ENCODE data around the gene ITIH3. TPM values are rescaled to one million over a fixed set of nuclear protein-coding genes. Genes with fewer than 3 reads are reported as not detected.
A peak's percentile ranks its signal among the peaks of the same experiment; 100 is the strongest.

ITIH3 gene
- polyA plus RNA-seq, 2 donors, result 0.88 to 1.1 TPM

DNA sequence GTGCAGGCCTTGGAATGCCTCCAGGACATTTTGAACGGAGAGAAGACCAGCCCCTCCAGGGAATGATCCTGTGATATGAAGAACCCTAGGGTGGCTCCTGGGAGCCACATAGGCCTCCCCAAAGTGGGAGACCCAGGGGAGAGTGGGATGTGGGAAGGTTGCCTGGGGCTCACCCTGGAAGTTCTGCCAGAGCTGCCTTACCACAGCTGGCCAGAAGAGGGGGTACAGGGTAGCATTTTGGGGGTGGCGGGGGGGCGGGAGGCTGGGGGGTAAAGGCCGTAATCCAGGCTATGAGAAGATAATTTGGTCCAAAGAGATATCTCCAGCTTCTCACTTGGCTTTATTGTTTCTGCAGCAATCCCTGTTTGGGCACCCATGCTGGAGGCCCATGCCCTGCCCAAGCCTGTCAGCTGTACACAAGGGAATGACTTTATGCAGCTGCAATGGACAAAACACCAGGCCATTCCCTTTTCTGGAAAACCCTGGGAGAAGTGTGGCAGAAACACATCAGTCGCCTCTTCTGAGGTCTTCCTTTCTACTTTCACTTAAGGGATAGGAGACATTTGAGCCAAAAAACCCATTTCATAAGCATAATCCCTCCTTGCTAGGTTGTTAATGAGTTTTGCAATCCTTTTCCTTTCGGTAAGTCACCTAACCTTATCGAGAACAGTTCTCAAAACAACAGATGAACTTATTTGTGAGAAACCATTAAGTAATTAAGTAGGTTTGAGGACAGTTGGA is 51.3 kb downstream of the ITIH3 start:
- peaks cover 3 to 4% of the 10 kb centered on the region in 2 donors for H3K4me1 ChIP-seq (ENCODE audit: control insufficient read depth in 2 of 2, insufficient read depth in 2 of 2, low read length in 1 of 2)
- peak overlapping the region; percentile 64 to 80 for H3K27ac ChIP-seq (ENCODE audit: low read depth in 2 of 2, low read length in 1 of 2)
- H3K27me3 ChIP-seq (ENCODE audit: control insufficient read depth in 1 of 2, insufficient read depth in 2 of 2, low read length in 2 of 2), result no peaks in the 10 kb centered on the region
- H3K4me3 ChIP-seq (ENCODE audit: low read depth in 1 of 2, low read length in 2 of 2), result no peak overlapping the region
- no peaks in the 10 kb centered on the region for H3K9me3 ChIP-seq (ENCODE audit: control insufficient read depth in 2 of 2, insufficient read depth in 1 of 2, low read depth in 1 of 2, low read length in 1 of 2)
- 72% methylated on average over 7 of the region's 7 CpGs for WGBS, 2 donors
- peaks cover 10 to 26% of the 10 kb centered on the region in 2 donors for H3K36me3 ChIP-seq (ENCODE audit: control insufficient read depth in 2 of 2, insufficient read depth in 2 of 2, low read length in 1 of 2)

GRCh38 chr3:52846432-52846965 is 51.9 kb downstream of the ITIH3 start:
- H3K27ac ChIP-seq (ENCODE audit: low read depth in 2 of 2, low read length in 1 of 2), result peak overlapping the region in 1 of 2 donors; percentile 64
- H3K27me3 ChIP-seq (ENCODE audit: control insufficient read depth in 1 of 2, insufficient read depth in 2 of 2, low read length in 2 of 2), result no peaks in the 10 kb centered on the region
- H3K4me3 ChIP-seq (ENCODE audit: low read depth in 1 of 2, low read length in 2 of 2), result no peak overlapping the region
- H3K36me3 ChIP-seq (ENCODE audit: control insufficient read depth in 2 of 2, insufficient read depth in 2 of 2, low read length in 1 of 2), result peaks cover 13 to 27% of the 10 kb centered on the region in 2 donors
- no peaks in the 10 kb centered on the region for H3K9me3 ChIP-seq (ENCODE audit: control insufficient read depth in 2 of 2, insufficient read depth in 1 of 2, low read depth in 1 of 2, low read length in 1 of 2)
- 74 to 75% methylated on average over 15 of the region's 15 CpGs for WGBS, 2 donors
- peaks cover 3 to 4% of the 10 kb centered on the region in 2 donors for H3K4me1 ChIP-seq (ENCODE audit: control insufficient read depth in 2 of 2, insufficient read depth in 2 of 2, low read length in 1 of 2)

- WGBS, 2 donors, result 95 to 96% methylated on average over 6 of the region's 6 CpGs
- Histone ChIP-seq H3K36me3 (ENCODE audit: control insufficient read depth in 2 of 2, insufficient read depth in 2 of 2, low read length in 1 of 2) (peaks cover 14 to 31% of the 10 kb centered on the region in 2 donors), H3K4me1 (ENCODE audit: control insufficient read depth in 2 of 2, insufficient read depth in 2 of 2, low read length in 1 of 2) (peaks cover 3 to 4% of the 10 kb centered on the region in 2 donors), H3K4me3 (ENCODE audit: low read depth in 1 of 2, low read length in 2 of 2) (no peak overlapping the region), H3K27me3 (ENCODE audit: control insufficient read depth in 1 of 2, insufficient read depth in 2 of 2, low read length in 2 of 2) (no peaks in the 10 kb centered on the region), H3K9me3 (ENCODE audit: control insufficient read depth in 2 of 2, insufficient read depth in 1 of 2, low read depth in 1 of 2, low read length in 1 of 2) (no peaks in the 10 kb centered on the region), H3K27ac (ENCODE audit: low read depth in 2 of 2, low read length in 1 of 2) (no peak overlapping the region)
Measured at GRCh38 chr3:52847241-52847640, 52.6 kb downstream of the ITIH3 start.

GRCh38 chr3:52847726-52848125 is 53.1 kb downstream of the ITIH3 start:
- no peaks in the 10 kb centered on the region for H3K27me3 ChIP-seq (ENCODE audit: control insufficient read depth in 1 of 2, insufficient read depth in 2 of 2, low read length in 2 of 2)
- 86 to 93% methylated on average over 7 of the region's 7 CpGs for WGBS, 2 donors
- H3K4me1 ChIP-seq (ENCODE audit: control insufficient read depth in 2 of 2, insufficient read depth in 2 of 2, low read length in 1 of 2), result peaks cover 3 to 4% of the 10 kb centered on the region in 2 donors
- H3K4me3 ChIP-seq (ENCODE audit: low read depth in 1 of 2, low read length in 2 of 2), result no peak overlapping the region
- peak overlapping the region in 1 of 2 donors; percentile 0 for H3K27ac ChIP-seq (ENCODE audit: low read depth in 2 of 2, low read length in 1 of 2)
- H3K9me3 ChIP-seq (ENCODE audit: control insufficient read depth in 2 of 2, insufficient read depth in 1 of 2, low read depth in 1 of 2, low read length in 1 of 2), result no peaks in the 10 kb centered on the region
- peaks cover 14 to 30% of the 10 kb centered on the region in 2 donors for H3K36me3 ChIP-seq (ENCODE audit: control insufficient read depth in 2 of 2, insufficient read depth in 2 of 2, low read length in 1 of 2)

GRCh38 chr3:52848617-52849016 is 54.0 kb downstream of the ITIH3 start:
- Histone ChIP-seq H3K27ac (ENCODE audit: low read depth in 2 of 2, low read length in 1 of 2) (peak overlapping the region in 1 of 2 donors; percentile 58), H3K36me3 (ENCODE audit: control insufficient read depth in 2 of 2, insufficient read depth in 2 of 2, low read length in 1 of 2) (peaks cover 17 to 30% of the 10 kb centered on the region in 2 donors)

DNA sequence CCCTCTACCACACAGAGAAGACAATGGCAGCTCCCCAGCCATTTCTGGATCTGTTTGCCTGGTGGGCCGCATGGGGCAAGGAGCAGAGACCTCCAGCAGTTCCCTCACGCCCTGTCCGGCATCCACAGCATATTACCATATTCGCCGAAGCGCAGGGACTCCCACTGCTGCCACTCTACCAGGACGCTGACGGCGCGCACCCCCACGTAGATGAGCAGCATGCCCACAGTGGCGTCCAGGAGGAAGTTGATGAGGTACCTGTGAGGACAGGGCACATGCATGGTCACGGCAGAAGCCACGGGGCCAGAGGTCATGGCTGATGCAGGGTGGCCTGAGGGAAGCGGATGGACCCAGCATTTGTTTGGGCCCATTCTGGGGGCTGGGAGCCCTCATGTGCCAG is 55.1 kb downstream of the ITIH3 start:
- Histone ChIP-seq H3K36me3 (ENCODE audit: control insufficient read depth in 2 of 2, insufficient read depth in 2 of 2, low read length in 1 of 2) (peaks cover 17 to 30% of the 10 kb centered on the region in 2 donors), H3K27ac (ENCODE audit: low read depth in 2 of 2, low read length in 1 of 2) (no peak overlapping the region), H3K9me3 (ENCODE audit: control insufficient read depth in 2 of 2, insufficient read depth in 1 of 2, low read depth in 1 of 2, low read length in 1 of 2) (no peaks in the 10 kb centered on the region), H3K4me3 (ENCODE audit: low read depth in 1 of 2, low read length in 2 of 2) (no peak overlapping the region), H3K27me3 (ENCODE audit: control insufficient read depth in 1 of 2, insufficient read depth in 2 of 2, low read length in 2 of 2) (no peaks in the 10 kb centered on the region), H3K4me1 (ENCODE audit: control insufficient read depth in 2 of 2, insufficient read depth in 2 of 2, low read length in 1 of 2) (peaks cover 0 to 3% of the 10 kb centered on the region in 2 donors)
- WGBS, 2 donors, result 95 to 96% methylated on average over 15 of the region's 15 CpGs

More at GRCh38 chr3:52848617-52849016, 54.0 kb downstream of the ITIH3 start:
- no peaks in the 10 kb centered on the region for H3K9me3 ChIP-seq (ENCODE audit: control insufficient read depth in 2 of 2, insufficient read depth in 1 of 2, low read depth in 1 of 2, low read length in 1 of 2)
- 54 to 78% methylated on average over 7 of the region's 7 CpGs for WGBS, 2 donors
- peaks cover 3% of the 10 kb centered on the region in 2 donors for H3K4me1 ChIP-seq (ENCODE audit: control insufficient read depth in 2 of 2, insufficient read depth in 2 of 2, low read length in 1 of 2)
- H3K27me3 ChIP-seq (ENCODE audit: control insufficient read depth in 1 of 2, insufficient read depth in 2 of 2, low read length in 2 of 2), result no peaks in the 10 kb centered on the region
- no peak overlapping the region for H3K4me3 ChIP-seq (ENCODE audit: low read depth in 1 of 2, low read length in 2 of 2)

- H3K36me3 ChIP-seq (ENCODE audit: control insufficient read depth in 2 of 2, insufficient read depth in 2 of 2, low read length in 1 of 2), result peaks cover 17 to 30% of the 10 kb centered on the region in 2 donors
- peaks cover 0 to 3% of the 10 kb centered on the region in 2 donors for H3K4me1 ChIP-seq (ENCODE audit: control insufficient read depth in 2 of 2, insufficient read depth in 2 of 2, low read length in 1 of 2)
- H3K27ac ChIP-seq (ENCODE audit: low read depth in 2 of 2, low read length in 1 of 2), result no peak overlapping the region
- no peaks in the 10 kb centered on the region for H3K27me3 ChIP-seq (ENCODE audit: control insufficient read depth in 1 of 2, insufficient read depth in 2 of 2, low read length in 2 of 2)
- H3K9me3 ChIP-seq (ENCODE audit: control insufficient read depth in 2 of 2, insufficient read depth in 1 of 2, low read depth in 1 of 2, low read length in 1 of 2), result no peaks in the 10 kb centered on the region
- no peak overlapping the region for H3K4me3 ChIP-seq (ENCODE audit: low read depth in 1 of 2, low read length in 2 of 2)
- WGBS, 2 donors, result 59 to 60% methylated on average over 3 of the region's 3 CpGs
Measured at GRCh38 chr3:52851348-52851747, 56.8 kb downstream of the ITIH3 start.

GRCh38 chr3:52852419-52852818 is 57.8 kb downstream of the ITIH3 start:
- Histone ChIP-seq H3K36me3 (ENCODE audit: control insufficient read depth in 2 of 2, insufficient read depth in 2 of 2, low read length in 1 of 2) (peaks cover 17 to 30% of the 10 kb centered on the region in 2 donors), H3K9me3 (ENCODE audit: control insufficient read depth in 2 of 2, insufficient read depth in 1 of 2, low read depth in 1 of 2, low read length in 1 of 2) (no peaks in the 10 kb centered on the region), H3K27me3 (ENCODE audit: control insufficient read depth in 1 of 2, insufficient read depth in 2 of 2, low read length in 2 of 2) (no peaks in the 10 kb centered on the region), H3K4me1 (ENCODE audit: control insufficient read depth in 2 of 2, insufficient read depth in 2 of 2, low read length in 1 of 2) (peaks cover 0 to 3% of the 10 kb centered on the region in 2 donors), H3K4me3 (ENCODE audit: low read depth in 1 of 2, low read length in 2 of 2) (no peak overlapping the region), H3K27ac (ENCODE audit: low read depth in 2 of 2, low read length in 1 of 2) (no peak overlapping the region)
- WGBS, 2 donors, result 83 to 88% methylated on average over 2 of the region's 2 CpGs

DNA sequence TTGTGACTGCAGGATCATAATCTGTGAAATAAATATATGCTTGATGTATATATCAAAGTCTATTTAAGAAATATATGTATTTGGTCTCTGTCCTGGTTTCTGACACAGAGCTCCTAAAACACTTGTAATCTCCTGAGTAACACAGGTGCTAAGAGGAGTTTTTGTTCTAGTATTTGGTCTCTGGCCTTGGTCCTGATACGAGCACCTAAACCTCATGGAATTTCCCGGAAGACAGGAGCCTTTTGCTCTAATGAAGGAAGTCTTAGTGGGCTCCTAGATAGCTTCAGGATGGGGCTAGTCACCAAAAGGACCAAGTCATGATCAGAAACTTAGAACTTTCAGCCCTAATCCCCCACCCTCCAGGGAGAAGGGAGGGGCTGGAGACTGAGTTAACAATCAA is 59.4 kb downstream of the ITIH3 start:
- Histone ChIP-seq H3K9me3 (ENCODE audit: control insufficient read depth in 2 of 2, insufficient read depth in 1 of 2, low read depth in 1 of 2, low read length in 1 of 2) (no peaks in the 10 kb centered on the region), H3K27me3 (ENCODE audit: control insufficient read depth in 1 of 2, insufficient read depth in 2 of 2, low read length in 2 of 2) (no peaks in the 10 kb centered on the region), H3K36me3 (ENCODE audit: control insufficient read depth in 2 of 2, insufficient read depth in 2 of 2, low read length in 1 of 2) (peaks cover 15 to 20% of the 10 kb centered on the region in 2 donors), H3K27ac (ENCODE audit: low read depth in 2 of 2, low read length in 1 of 2) (no peak overlapping the region), H3K4me3 (ENCODE audit: low read depth in 1 of 2, low read length in 2 of 2) (no peak overlapping the region), H3K4me1 (ENCODE audit: control insufficient read depth in 2 of 2, insufficient read depth in 2 of 2, low read length in 1 of 2) (peaks cover 0 to 2% of the 10 kb centered on the region in 2 donors)
- 90 to 92% methylated on average over 2 of the region's 2 CpGs for WGBS, 2 donors

Measured in esophagus (tissue), 2 donors.